ENCODE data around the gene IL1RAPL1.

IL1RAPL1 gene

DNA sequence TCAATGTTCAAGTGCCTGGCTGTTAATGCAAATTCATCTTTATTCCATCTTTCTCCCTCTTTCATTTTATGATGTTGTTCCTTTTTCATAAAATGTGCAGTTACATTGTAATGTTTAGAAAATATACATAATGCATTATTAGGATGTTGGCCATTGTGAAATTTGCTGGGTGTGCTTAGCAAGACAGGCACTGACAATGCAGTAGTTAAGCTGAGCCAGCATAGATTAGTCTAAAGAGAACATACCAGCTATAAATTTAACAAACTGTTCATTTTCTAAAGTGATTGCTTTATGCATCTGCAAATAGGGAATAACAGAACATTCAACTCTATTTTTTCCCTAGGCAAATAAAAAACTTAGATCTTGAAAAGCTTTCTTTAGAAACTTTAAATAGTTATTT lies 436.0 kb downstream of the IL1RAPL1 start:
- Histone ChIP-seq H2AFZ (ENCODE audit: low read depth, low read length, severe bottlenecking) (no peak overlapping the region), H3K27ac (ENCODE audit: low read depth, low read length) (no peak overlapping the region), H3K9ac (ENCODE audit: low read length) (no peak overlapping the region), H3K4me3 (ENCODE audit: insufficient read depth, low read length, poor library complexity, severe bottlenecking) (no peak overlapping the region), H3K79me2 (ENCODE audit: insufficient read depth, low read length) (no peaks in the 10 kb centered on the region), H3K4me2 (ENCODE audit: low read depth, low read length, poor library complexity, severe bottlenecking) (no peak overlapping the region), H3K36me3 (ENCODE audit: low read length) (no peaks in the 10 kb centered on the region), H3K9me3 (ENCODE audit: insufficient read depth, low read length) (no peaks in the 10 kb centered on the region), H3K9me2 (replicated peaks; ENCODE audit: insufficient read depth, low read length) (no peaks in the 10 kb centered on the region), H3K27me3 (ENCODE audit: low read length) (no peaks in the 10 kb centered on the region), H3F3A (ENCODE audit: insufficient read depth) (no peaks in the 10 kb centered on the region), H4K20me1 (ENCODE audit: low read depth, low read length) (no peaks in the 10 kb centered on the region)
- no peak for TF ChIP-seq EZH2phosphoT487 (conservative IDR thresholded peaks at IDR 0.05; ENCODE audit: low read length)
- TF ChIP-seq CTCF (IDR thresholded peaks at IDR 0.05; ENCODE audit: insufficient read depth, low read length, poor library complexity, severe bottlenecking): no peak

GRCh38 chrX:29024871-29025270 lies 437.6 kb downstream of the IL1RAPL1 start:
- H3K4me3 ChIP-seq (ENCODE audit: insufficient read depth, low read length, poor library complexity, severe bottlenecking): no peak overlapping the region
- no peaks in the 10 kb centered on the region for H3K79me2 ChIP-seq (ENCODE audit: insufficient read depth, low read length)
- no peaks in the 10 kb centered on the region for H3F3A ChIP-seq (ENCODE audit: insufficient read depth)
- H3K9ac ChIP-seq (ENCODE audit: low read length): no peak overlapping the region
- no peaks in the 10 kb centered on the region for H4K20me1 ChIP-seq (ENCODE audit: low read depth, low read length)
- H3K27me3 ChIP-seq (ENCODE audit: low read length): no peaks in the 10 kb centered on the region
- H3K36me3 ChIP-seq (ENCODE audit: low read length): no peaks in the 10 kb centered on the region
- no peak overlapping the region for H3K4me2 ChIP-seq (ENCODE audit: low read depth, low read length, poor library complexity, severe bottlenecking)
- H3K9me3 ChIP-seq (ENCODE audit: insufficient read depth, low read length): no peaks in the 10 kb centered on the region
- TF ChIP-seq EZH2phosphoT487 (conservative IDR thresholded peaks at IDR 0.05; ENCODE audit: low read length) (no peak), CTCF (IDR thresholded peaks at IDR 0.05; ENCODE audit: insufficient read depth, low read length, poor library complexity, severe bottlenecking) (no peak)
- H3K27ac ChIP-seq (ENCODE audit: low read depth, low read length): no peak overlapping the region
- no peaks in the 10 kb centered on the region for H3K9me2 ChIP-seq (replicated peaks; ENCODE audit: insufficient read depth, low read length)
- no peak overlapping the region for H2AFZ ChIP-seq (ENCODE audit: low read depth, low read length, severe bottlenecking)

DNA sequence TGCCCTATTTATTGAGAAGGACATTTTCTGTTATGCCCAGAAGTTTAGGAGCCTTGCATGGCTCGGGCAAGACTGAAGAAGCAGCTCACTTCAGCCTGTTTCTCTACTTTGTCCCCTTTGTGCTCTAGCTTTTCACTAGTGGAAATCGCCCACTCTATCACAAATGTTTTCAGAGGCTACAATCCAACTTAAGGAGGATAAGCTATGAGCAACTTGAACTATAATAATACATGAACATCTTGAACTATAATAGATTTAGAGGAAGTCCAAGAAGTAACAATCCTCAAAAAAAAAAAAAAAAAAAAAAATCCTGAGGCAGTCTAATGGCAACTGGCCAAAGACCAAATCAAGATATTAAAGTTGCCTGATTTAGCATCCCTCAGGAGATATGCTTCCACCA lies 452.3 kb downstream of the IL1RAPL1 start:
- Histone ChIP-seq H3F3A (ENCODE audit: insufficient read depth) (no peaks in the 10 kb centered on the region), H3K4me3 (ENCODE audit: insufficient read depth, low read length, poor library complexity, severe bottlenecking) (no peak overlapping the region), H3K9me2 (replicated peaks; ENCODE audit: insufficient read depth, low read length) (no peaks in the 10 kb centered on the region), H3K36me3 (ENCODE audit: low read length) (no peaks in the 10 kb centered on the region), H3K27me3 (ENCODE audit: low read length) (no peaks in the 10 kb centered on the region), H3K27ac (ENCODE audit: low read depth, low read length) (no peak overlapping the region), H3K9ac (ENCODE audit: low read length) (no peak overlapping the region), H2AFZ (ENCODE audit: low read depth, low read length, severe bottlenecking) (no peak overlapping the region), H3K4me2 (ENCODE audit: low read depth, low read length, poor library complexity, severe bottlenecking) (no peak overlapping the region), H3K79me2 (ENCODE audit: insufficient read depth, low read length) (no peaks in the 10 kb centered on the region), H3K9me3 (ENCODE audit: insufficient read depth, low read length) (no peaks in the 10 kb centered on the region), H4K20me1 (ENCODE audit: low read depth, low read length) (no peaks in the 10 kb centered on the region)
- TF ChIP-seq EZH2phosphoT487 (conservative IDR thresholded peaks at IDR 0.05; ENCODE audit: low read length): no peak
- no peak for TF ChIP-seq CTCF (IDR thresholded peaks at IDR 0.05; ENCODE audit: insufficient read depth, low read length, poor library complexity, severe bottlenecking)

DNA sequence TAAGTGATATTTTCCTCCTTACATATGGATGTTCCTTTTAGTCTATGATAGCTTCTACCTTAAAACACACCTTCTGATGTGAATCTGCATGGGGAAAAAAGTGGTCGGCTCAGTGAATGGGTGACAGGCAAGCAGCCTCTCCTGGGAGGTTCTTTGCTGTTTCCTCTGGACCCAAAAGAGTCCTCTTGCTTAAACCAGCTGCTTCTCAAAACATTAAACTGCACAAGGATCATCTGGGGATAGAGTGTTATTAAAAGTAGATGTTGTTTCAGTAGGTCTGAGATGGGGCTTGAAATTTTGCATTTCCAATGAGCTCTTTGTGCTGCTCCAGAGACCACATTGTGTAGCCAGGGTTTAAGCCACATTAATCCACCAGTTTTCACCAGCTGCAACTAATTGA lies 452.9 kb downstream of the IL1RAPL1 start:
- Histone ChIP-seq H3K36me3 (ENCODE audit: low read length) (no peaks in the 10 kb centered on the region), H3K4me3 (ENCODE audit: insufficient read depth, low read length, poor library complexity, severe bottlenecking) (no peak overlapping the region), H4K20me1 (ENCODE audit: low read depth, low read length) (no peaks in the 10 kb centered on the region), H3K9me3 (ENCODE audit: insufficient read depth, low read length) (no peaks in the 10 kb centered on the region), H3F3A (ENCODE audit: insufficient read depth) (no peaks in the 10 kb centered on the region), H3K79me2 (ENCODE audit: insufficient read depth, low read length) (no peaks in the 10 kb centered on the region), H3K4me2 (ENCODE audit: low read depth, low read length, poor library complexity, severe bottlenecking) (no peak overlapping the region), H2AFZ (ENCODE audit: low read depth, low read length, severe bottlenecking) (no peak overlapping the region), H3K9me2 (replicated peaks; ENCODE audit: insufficient read depth, low read length) (no peaks in the 10 kb centered on the region), H3K27me3 (ENCODE audit: low read length) (no peaks in the 10 kb centered on the region), H3K27ac (ENCODE audit: low read depth, low read length) (no peak overlapping the region), H3K9ac (ENCODE audit: low read length) (no peak overlapping the region)
- no peak for TF ChIP-seq CTCF (IDR thresholded peaks at IDR 0.05; ENCODE audit: insufficient read depth, low read length, poor library complexity, severe bottlenecking)
- TF ChIP-seq EZH2phosphoT487 (conservative IDR thresholded peaks at IDR 0.05; ENCODE audit: low read length): no peak
